ENCODE data around the gene KRTAP4-4. TPM values are rescaled to one million over a fixed set of nuclear protein-coding genes. Genes with fewer than 3 reads are reported as not detected.
"Not testable (repeated sequence)": the region's sequence is repeated elsewhere in the genome, so short reads cannot be mapped to it uniquely, and the experiment has no call there.

The KRTAP4-4 gene
- not detected for total RNA-seq

GRCh38 chr17:41160648-41161047, at the start of gene KRTAP4-4:
Gene KRTAP4-4, minus strand, starts transcription at chr17:41160748. Its CDS starts 57 bp downstream, at chr17:41160691.
- Histone ChIP-seq H3K4me1 (no peaks in the 10 kb centered on the region), H3K36me3 (no peaks in the 10 kb centered on the region), H3K9me3 (no peaks in the 10 kb centered on the region), H3K4me3 (no peak within 1 kb of the TSS), H3K27me3 (no peaks in the 10 kb centered on the region), H3K27ac (no peak within 1 kb of the TSS)
- TF ChIP-seq POLR2A (IDR thresholded peaks at IDR 0.05) (no peak), EP300 (IDR thresholded peaks at IDR 0.05) (no peak), CTCF (IDR thresholded peaks at IDR 0.05) (no peak)
- WGBS, 2 donors = 70 to 93% methylated on average over 1 of the region's 1 CpG
- DNase-seq (ENCODE audit: low spot score in 2 of 2) = no peak

DNA sequence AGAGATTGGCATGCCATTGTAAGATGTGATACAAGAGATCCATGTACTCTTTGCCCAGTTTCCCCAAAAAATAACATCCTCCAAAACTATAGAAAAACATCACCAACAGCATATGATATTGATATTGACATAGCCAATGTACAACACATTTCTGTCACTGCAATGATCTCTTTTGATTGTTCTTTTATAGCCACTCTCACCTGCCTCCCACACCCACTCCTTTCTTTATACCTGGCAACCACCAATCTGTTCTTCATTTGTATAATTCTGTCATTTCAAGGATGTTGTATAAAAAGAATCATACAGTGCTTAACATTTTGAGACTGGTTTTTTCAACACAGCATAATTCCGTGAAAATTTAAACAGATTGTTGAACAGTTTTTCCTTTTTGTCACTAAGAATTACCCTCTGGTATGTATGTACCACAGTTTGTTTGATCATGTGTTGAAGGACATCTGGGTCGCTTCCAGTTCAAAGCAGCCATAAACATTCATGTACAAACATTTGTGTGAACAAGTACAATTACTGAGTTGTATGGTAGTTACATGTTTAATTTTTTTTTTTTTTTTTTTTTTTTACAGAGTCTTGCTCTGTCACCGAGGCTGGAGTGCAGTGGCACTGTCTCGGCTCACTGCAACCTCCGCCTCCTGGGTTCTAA, 39.0 kb upstream of the KRTAP4-4 start:
- H3K36me3 ChIP-seq = no peaks in the 10 kb centered on the region
- no peaks in the 10 kb centered on the region for H3K4me1 ChIP-seq
- H3K4me3 ChIP-seq = no peak overlapping the region
- no peaks in the 10 kb centered on the region for H3K27me3 ChIP-seq
- no peak overlapping the region for H3K27ac ChIP-seq
- DNase-seq (ENCODE audit: low spot score in 2 of 2) = no peak
- TF ChIP-seq EP300 (IDR thresholded peaks at IDR 0.05) (no peak), POLR2A (IDR thresholded peaks at IDR 0.05) (no peak), CTCF (IDR thresholded peaks at IDR 0.05) (no peak)
- H3K9me3 ChIP-seq = peaks cover 0 to 16% (median 0%) of the 10 kb centered on the region in 4 donors
- 73 to 74% methylated on average over 5 of the region's 5 CpGs for WGBS, 2 donors

GRCh38 chr17:41196068-41196467, 35.5 kb upstream of the KRTAP4-4 start:
- H3K36me3 ChIP-seq = no peaks in the 10 kb centered on the region
- no peak for DNase-seq (ENCODE audit: low spot score in 2 of 2)
- no peak overlapping the region for H3K4me3 ChIP-seq
- TF ChIP-seq EP300 (IDR thresholded peaks at IDR 0.05) (no peak), POLR2A (IDR thresholded peaks at IDR 0.05) (no peak), CTCF (IDR thresholded peaks at IDR 0.05) (no peak)
- H3K4me1 ChIP-seq = no peaks in the 10 kb centered on the region
- no peaks in the 10 kb centered on the region for H3K27me3 ChIP-seq
- H3K9me3 ChIP-seq = peaks cover 0 to 16% (median 0%) of the 10 kb centered on the region in 4 donors
- no peak overlapping the region for H3K27ac ChIP-seq
- 30 to 58% methylated on average over 1 of the region's 1 CpG for WGBS, 2 donors

- Histone ChIP-seq H3K27ac (no peak overlapping the region), H3K27me3 (no peaks in the 10 kb centered on the region), H3K9me3 (no peaks in the 10 kb centered on the region), H3K4me1 (no peaks in the 10 kb centered on the region), H3K36me3 (no peaks in the 10 kb centered on the region), H3K4me3 (no peak overlapping the region)
- 83 to 98% methylated on average over 2 to 3 of the region's 3 CpGs for WGBS, 2 donors
- TF ChIP-seq CTCF (IDR thresholded peaks at IDR 0.05) (no peak), POLR2A (IDR thresholded peaks at IDR 0.05) (no peak), EP300 (IDR thresholded peaks at IDR 0.05) (no peak)
- DNase-seq (ENCODE audit: low spot score in 2 of 2) = no peak
Observed at GRCh38 chr17:41190328-41190727, 29.8 kb upstream of the KRTAP4-4 start.

DNA sequence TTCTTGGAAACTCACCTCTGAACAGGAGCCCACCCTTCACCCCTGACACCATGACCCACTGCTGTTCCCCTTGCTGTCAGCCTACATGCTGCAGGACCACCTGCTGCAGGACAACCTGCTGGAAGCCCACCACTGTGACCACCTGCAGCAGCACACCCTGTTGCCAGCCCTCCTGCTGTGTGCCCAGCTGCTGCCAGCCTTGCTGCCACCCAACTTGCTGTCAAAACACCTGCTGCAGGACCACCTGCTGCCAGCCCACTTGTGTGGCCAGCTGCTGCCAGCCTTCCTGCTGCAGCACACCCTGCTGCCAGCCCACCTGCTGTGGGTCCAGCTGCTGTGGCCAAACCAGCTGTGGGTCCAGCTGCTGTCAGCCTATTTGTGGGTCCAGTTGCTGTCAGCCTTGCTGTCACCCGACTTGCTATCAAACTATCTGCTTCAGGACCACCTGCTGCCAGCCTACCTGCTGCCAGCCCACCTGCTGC, 29.3 kb upstream of the KRTAP4-4 start, which contains the start of gene KRTAP9-1:
Gene KRTAP9-1 (plus strand): TSS at position 51 of the 482 bp plus-strand sequence. CDS start 0 bp downstream, at position 51.
- not testable (repeated sequence) for H3K36me3 ChIP-seq; H3K4me3 ChIP-seq; H3K27me3 ChIP-seq; DNase-seq (ENCODE audit: low spot score in 2 of 2); H3K27ac ChIP-seq; H3K9me3 ChIP-seq; H3K4me1 ChIP-seq
- 89 to 100% methylated on average over 1 of the region's 1 CpG for WGBS, 2 donors
